CD4-positive, alpha-beta T cell treated with Interleukin-4 for 4 hours (primary cell): Measurements from ENCODE around the gene ARHGEF38.
"Not testable (repeated sequence)": the region's sequence is repeated elsewhere in the genome, so short reads cannot be mapped to it uniquely, and the experiment has no call there.

Experiments
- DNase-seq: peaks from one replicate; pipeline ENCODE4 v3.0.0-alpha.2; 2020

The ARHGEF38 gene

GRCh38 chr4:105563352-105563751 lies 10.9 kb downstream of the ARHGEF38 start:
- no peak for DNase-seq

- DNase-seq, result no peak
Observed at GRCh38 chr4:105568584-105568983, 16.2 kb downstream of the ARHGEF38 start.

- no peak for DNase-seq
Observed at GRCh38 chr4:105569057-105569865, 16.8 kb downstream of the ARHGEF38 start.

GRCh38 chr4:105569866-105570236 lies 17.4 kb downstream of the ARHGEF38 start:
- no peak for DNase-seq

GRCh38 chr4:105572296-105572695 lies 19.9 kb downstream of the ARHGEF38 start:
- DNase-seq, result no peak

- DNase-seq, result no peak
Observed at GRCh38 chr4:105586638-105587328, 34.4 kb downstream of the ARHGEF38 start.

- no peak for DNase-seq
Observed at GRCh38 chr4:105587841-105588240, 35.4 kb downstream of the ARHGEF38 start.

- no peak for DNase-seq
Observed at GRCh38 chr4:105588252-105588651, 35.8 kb downstream of the ARHGEF38 start.

GRCh38 chr4:105591573-105591972 lies 39.2 kb downstream of the ARHGEF38 start:
- no peak for DNase-seq

- DNase-seq, result no peak
Observed at GRCh38 chr4:105594099-105595010, 41.9 kb downstream of the ARHGEF38 start.

- no peak for DNase-seq
Observed at GRCh38 chr4:105596684-105597083, 44.3 kb downstream of the ARHGEF38 start.

GRCh38 chr4:105598052-105598451 lies 45.6 kb downstream of the ARHGEF38 start:
- DNase-seq, result no peak

GRCh38 chr4:105598787-105599186 lies 46.4 kb downstream of the ARHGEF38 start:
- DNase-seq, result no peak

- DNase-seq, result no peak
Observed at GRCh38 chr4:105599482-105599881, 47.1 kb downstream of the ARHGEF38 start.

- no peak for DNase-seq
Observed at GRCh38 chr4:105599932-105600655, 47.7 kb downstream of the ARHGEF38 start.

GRCh38 chr4:105600951-105601350 lies 48.5 kb downstream of the ARHGEF38 start:
- DNase-seq, result no peak

GRCh38 chr4:105601406-105601805 lies 49.0 kb downstream of the ARHGEF38 start:
- DNase-seq, result no peak

- no peak for DNase-seq
Observed at GRCh38 chr4:105603158-105603557, 50.7 kb downstream of the ARHGEF38 start.

GRCh38 chr4:105605493-105605892 lies 53.1 kb downstream of the ARHGEF38 start:
- DNase-seq, result no peak

GRCh38 chr4:105607876-105608275 lies 55.5 kb downstream of the ARHGEF38 start:
- no peak for DNase-seq

GRCh38 chr4:105609819-105610218 lies 57.4 kb downstream of the ARHGEF38 start:
- not testable (repeated sequence) for DNase-seq

GRCh38 chr4:105613306-105613705 lies 60.9 kb downstream of the ARHGEF38 start:
- DNase-seq, result no peak
